ENCODE results near the gene F10. TPM values are rescaled to one million over a fixed set of nuclear protein-coding genes. Genes with fewer than 3 reads are reported as not detected.
"Not testable (repeated sequence)": the region's sequence is repeated elsewhere in the genome, so short reads cannot be mapped to it uniquely, and the experiment has no call there.

Gene F10
- not detected in 2 replicates for total RNA-seq

GRCh38 chr13:113122550-113123225 lies at the start of gene F10:
Gene F10 (plus strand): TSS chr13:113122799. CDS start chr13:113122856, 57 bp downstream.
- Mint-ChIP-seq H3K4me1 (ENCODE audit: low read depth) (no peaks in the 10 kb centered on the region), H3K27ac (no peak within 1 kb of the TSS), H3K4me3 (no peak within 1 kb of the TSS), H3K36me3 (ENCODE audit: low read depth) (no peaks in the 10 kb centered on the region), H3K27me3 (ENCODE audit: insufficient read depth) (peaks cover 8% of the 10 kb centered on the region), H3K9me3 (no peaks in the 10 kb centered on the region)
- intact Hi-C loops (cut with micrococcal nuclease) = no loop called here
- no peak for DNase-seq (ENCODE audit: low spot score)

- H3K36me3 Mint-ChIP-seq (ENCODE audit: low read depth) = no peaks in the 10 kb centered on the region
- no peaks in the 10 kb centered on the region for H3K9me3 Mint-ChIP-seq
- DNase-seq (ENCODE audit: low spot score) = no peak
- H3K4me3 Mint-ChIP-seq = no peak overlapping the region
- H3K4me1 Mint-ChIP-seq (ENCODE audit: low read depth) = no peaks in the 10 kb centered on the region
- no peaks in the 10 kb centered on the region for H3K27me3 Mint-ChIP-seq (ENCODE audit: insufficient read depth)
- intact Hi-C loops (cut with micrococcal nuclease) = no loop called here
- H3K27ac Mint-ChIP-seq = no peak overlapping the region
Observed at GRCh38 chr13:113073942-113074341, 48.7 kb upstream of the F10 start.

GRCh38 chr13:113074401-113074800 lies 48.2 kb upstream of the F10 start:
- H3K27ac Mint-ChIP-seq = no peak overlapping the region
- no peaks in the 10 kb centered on the region for H3K4me1 Mint-ChIP-seq (ENCODE audit: low read depth)
- no peak overlapping the region for H3K4me3 Mint-ChIP-seq
- intact Hi-C loops (cut with micrococcal nuclease) = no loop called here
- H3K36me3 Mint-ChIP-seq (ENCODE audit: low read depth) = no peaks in the 10 kb centered on the region
- no peaks in the 10 kb centered on the region for H3K9me3 Mint-ChIP-seq
- no peaks in the 10 kb centered on the region for H3K27me3 Mint-ChIP-seq (ENCODE audit: insufficient read depth)
- DNase-seq (ENCODE audit: low spot score) = no peak

- no peak overlapping the region for H3K4me3 Mint-ChIP-seq
- no peak for DNase-seq (ENCODE audit: low spot score)
- no peaks in the 10 kb centered on the region for H3K27me3 Mint-ChIP-seq (ENCODE audit: insufficient read depth)
- H3K27ac Mint-ChIP-seq = no peak overlapping the region
- no peaks in the 10 kb centered on the region for H3K36me3 Mint-ChIP-seq (ENCODE audit: low read depth)
- intact Hi-C loops (cut with micrococcal nuclease) = no loop called here
- H3K9me3 Mint-ChIP-seq = no peaks in the 10 kb centered on the region
- H3K4me1 Mint-ChIP-seq (ENCODE audit: low read depth) = no peaks in the 10 kb centered on the region
Observed at GRCh38 chr13:113074876-113075275, 47.7 kb upstream of the F10 start.

- no peak overlapping the region for H3K4me3 Mint-ChIP-seq
- H3K27ac Mint-ChIP-seq = no peak overlapping the region
- DNase-seq (ENCODE audit: low spot score) = no peak
- H3K9me3 Mint-ChIP-seq = no peaks in the 10 kb centered on the region
- H3K4me1 Mint-ChIP-seq (ENCODE audit: low read depth) = no peaks in the 10 kb centered on the region
- no peaks in the 10 kb centered on the region for H3K36me3 Mint-ChIP-seq (ENCODE audit: low read depth)
- intact Hi-C loops (cut with micrococcal nuclease) = no loop called here
- no peaks in the 10 kb centered on the region for H3K27me3 Mint-ChIP-seq (ENCODE audit: insufficient read depth)
Observed at GRCh38 chr13:113075711-113076110, 46.9 kb upstream of the F10 start.

- no peak for DNase-seq (ENCODE audit: low spot score)
- intact Hi-C loops (cut with micrococcal nuclease) = no loop called here
- H3K27ac Mint-ChIP-seq = no peak overlapping the region
- H3K27me3 Mint-ChIP-seq (ENCODE audit: insufficient read depth) = no peaks in the 10 kb centered on the region
- H3K4me1 Mint-ChIP-seq (ENCODE audit: low read depth) = no peaks in the 10 kb centered on the region
- H3K36me3 Mint-ChIP-seq (ENCODE audit: low read depth) = no peaks in the 10 kb centered on the region
- no peak overlapping the region for H3K4me3 Mint-ChIP-seq
- H3K9me3 Mint-ChIP-seq = no peaks in the 10 kb centered on the region
Observed at GRCh38 chr13:113076681-113077401, 45.8 kb upstream of the F10 start.

GRCh38 chr13:113077566-113077952 lies 45.0 kb upstream of the F10 start:
- Mint-ChIP-seq H3K4me1 (ENCODE audit: low read depth) (no peaks in the 10 kb centered on the region), H3K27me3 (ENCODE audit: insufficient read depth) (no peaks in the 10 kb centered on the region), H3K9me3 (no peaks in the 10 kb centered on the region), H3K36me3 (ENCODE audit: low read depth) (no peaks in the 10 kb centered on the region), H3K4me3 (no peak overlapping the region), H3K27ac (no peak overlapping the region)
- intact Hi-C loops (cut with micrococcal nuclease) = no loop called here
- no peak for DNase-seq (ENCODE audit: low spot score)

GRCh38 chr13:113077953-113078901 lies 44.4 kb upstream of the F10 start:
- intact Hi-C loops (cut with micrococcal nuclease) = no loop called here
- H3K27ac Mint-ChIP-seq = no peak overlapping the region
- no peaks in the 10 kb centered on the region for H3K9me3 Mint-ChIP-seq
- DNase-seq (ENCODE audit: low spot score) = no peak
- H3K4me3 Mint-ChIP-seq = no peak overlapping the region
- no peaks in the 10 kb centered on the region for H3K36me3 Mint-ChIP-seq (ENCODE audit: low read depth)
- H3K4me1 Mint-ChIP-seq (ENCODE audit: low read depth) = no peaks in the 10 kb centered on the region
- no peaks in the 10 kb centered on the region for H3K27me3 Mint-ChIP-seq (ENCODE audit: insufficient read depth)

GRCh38 chr13:113078902-113079780 lies 43.5 kb upstream of the F10 start:
- Mint-ChIP-seq H3K4me1 (ENCODE audit: low read depth) (no peaks in the 10 kb centered on the region), H3K36me3 (ENCODE audit: low read depth) (no peaks in the 10 kb centered on the region), H3K27ac (no peak overlapping the region), H3K4me3 (no peak overlapping the region), H3K27me3 (ENCODE audit: insufficient read depth) (no peaks in the 10 kb centered on the region), H3K9me3 (no peaks in the 10 kb centered on the region)
- no peak for DNase-seq (ENCODE audit: low spot score)
- intact Hi-C loops (cut with micrococcal nuclease) = no loop called here

- H3K27me3 Mint-ChIP-seq (ENCODE audit: insufficient read depth); H3K9me3 Mint-ChIP-seq; DNase-seq (ENCODE audit: low spot score); H3K36me3 Mint-ChIP-seq (ENCODE audit: low read depth); H3K4me3 Mint-ChIP-seq; H3K4me1 Mint-ChIP-seq (ENCODE audit: low read depth); H3K27ac Mint-ChIP-seq; intact Hi-C loops (cut with micrococcal nuclease): not testable (repeated sequence)
Observed at GRCh38 chr13:113079781-113080080, 42.9 kb upstream of the F10 start.

- Mint-ChIP-seq H3K27ac (no peak overlapping the region), H3K9me3 (no peaks in the 10 kb centered on the region), H3K36me3 (ENCODE audit: low read depth) (no peaks in the 10 kb centered on the region), H3K4me3 (no peak overlapping the region), H3K27me3 (ENCODE audit: insufficient read depth) (no peaks in the 10 kb centered on the region), H3K4me1 (ENCODE audit: low read depth) (no peaks in the 10 kb centered on the region)
- intact Hi-C loops (cut with micrococcal nuclease) = no loop called here
- DNase-seq (ENCODE audit: low spot score) = no peak
Observed at GRCh38 chr13:113080361-113080831, 42.2 kb upstream of the F10 start.

GRCh38 chr13:113080901-113081521 lies 41.6 kb upstream of the F10 start:
- no peaks in the 10 kb centered on the region for H3K9me3 Mint-ChIP-seq
- H3K27ac Mint-ChIP-seq = no peak overlapping the region
- H3K27me3 Mint-ChIP-seq (ENCODE audit: insufficient read depth) = no peaks in the 10 kb centered on the region
- H3K36me3 Mint-ChIP-seq (ENCODE audit: low read depth) = no peaks in the 10 kb centered on the region
- no peak overlapping the region for H3K4me3 Mint-ChIP-seq
- DNase-seq (ENCODE audit: low spot score) = no peak
- intact Hi-C loops (cut with micrococcal nuclease) = no loop called here
- H3K4me1 Mint-ChIP-seq (ENCODE audit: low read depth) = no peaks in the 10 kb centered on the region
